Natural killer cell (primary cell): ENCODE results near the gene MRPL2. TPM values are rescaled to one million over a fixed set of nuclear protein-coding genes. Genes with fewer than 3 reads are reported as not detected.
A peak's percentile ranks its signal among the peaks of the same experiment; 100 is the strongest.

Experiments
- ATAC-seq, 3 donors: fragments of 150-1000 bp in 2 of 3; fragments of 200-7000 bp in 1 of 3; cut with Tn5 transposase; 1 replicate in 1 of 3; 2 replicates in 2 of 3; pipeline ENCODE4 v1.10.0; 2021; ENCODE audit warnings: mild to moderate bottlenecking in 2 of 3, moderate library complexity in 2 of 3
- DNase-seq, 2 donors: peaks; one replicate each; pipeline versions ENCODE4 v3.0.0 to v3.0.0-alpha.2; 2013 to 2021; ENCODE audit warnings: mixed read lengths in 1 of 2
- H3K27ac ChIP-seq: one replicate; pipeline ENCODE4 v1.5.1; 2013; ENCODE audit warnings: mild to moderate bottlenecking, low read length
- H3K27me3 ChIP-seq: one replicate; pipeline ENCODE4 v1.6.1; 2013; ENCODE audit warnings: low read length; ENCODE audit not compliant: control insufficient read depth, insufficient read depth
- H3K36me3 ChIP-seq: one replicate; pipeline ENCODE4 v1.6.1; 2013; ENCODE audit warnings: low read length; ENCODE audit not compliant: control insufficient read depth, insufficient read depth
- H3K4me1 ChIP-seq: one replicate; pipeline ENCODE4 v1.6.1; 2013; ENCODE audit warnings: low read length; ENCODE audit not compliant: control insufficient read depth, insufficient read depth
- H3K4me3 ChIP-seq: one replicate; pipeline ENCODE4 v1.5.1; 2013; ENCODE audit warnings: low read length
- H3K9me3 ChIP-seq: one replicate; pipeline ENCODE4 v1.6.1; 2013; ENCODE audit warnings: low read length; ENCODE audit not compliant: control insufficient read depth, insufficient read depth
- H3K27ac Mint-ChIP-seq, 2 donors: one replicate each; pipeline ENCODE4 v1.8.0; 2022; ENCODE audit warnings: mild to moderate bottlenecking in 2 of 2, mixed read lengths in 2 of 2, moderate library complexity in 1 of 2
- H3K27me3 Mint-ChIP-seq, 2 donors: one replicate each; pipeline ENCODE4 v1.8.0; 2022; ENCODE audit warnings: low read depth in 2 of 2, mixed read lengths in 2 of 2
- H3K36me3 Mint-ChIP-seq: one replicate; pipeline ENCODE4 v1.8.0; 2022; ENCODE audit warnings: mixed read lengths
- H3K4me1 Mint-ChIP-seq, 2 donors: one replicate each; pipeline ENCODE4 v1.8.0; 2022; ENCODE audit warnings: mixed read lengths in 2 of 2
- H3K4me3 Mint-ChIP-seq: one replicate; pipeline ENCODE4 v1.8.0; 2022; ENCODE audit warnings: mild to moderate bottlenecking, moderate library complexity, mixed read lengths
- H3K9me3 Mint-ChIP-seq, 2 donors: one replicate each; pipeline ENCODE4 v1.8.0; 2022; ENCODE audit warnings: mixed read lengths in 2 of 2
- WGBS: methylation state at CpG from one replicate; pipeline ENCODE4 v1.1.7; 2013; ENCODE audit warnings: missing lambda C conversion rate; ENCODE audit not compliant: insufficient coverage; 5-methylcytosine and 5-hydroxymethylcytosine counted together
- intact Hi-C: fragments of 100-400 bp; cut with micrococcal nuclease; formaldehyde crosslinking; loops from one replicate; pipeline ENCODE4 v1.14.2; 2022
- total RNA-seq, 4 donors: library from RNA; stranded (reverse); fragments of 120-200 nt in 1 of 4; gene quantifications; one replicate each; pipeline versions ENCODE4 v1.2.3 to v1.2.4, GENCODE V29; 2013 to 2022
- TF ChIP-seq, protein P1 (sequence below): fragments of 200-600 bp; IDR thresholded peaks from one replicate; pipeline ENCODE4 v1.8.0; 2022; ENCODE audit warnings: antibody characterized with exemption

Gene MRPL2
- total RNA-seq, 3 donors from 2014 or later (not counting 1 experiment from before 2014, with no cell fraction given): 33.4 to 38.4 (median 33.9) TPM

GRCh38 chr6:43016176-43016942 lies 42.9 kb downstream of the MRPL2 start:
- peaks cover 25% of the 10 kb centered on the region for H3K36me3 ChIP-seq
- intact Hi-C loops: no loop called here
- ATAC-seq: no peak
- peaks cover 38 to 62% of the 10 kb centered on the region in 2 donors for H3K4me1 Mint-ChIP-seq
- DNase-seq: no peak
- H3K36me3 Mint-ChIP-seq: peaks cover 7% of the 10 kb centered on the region
- H3K27me3 Mint-ChIP-seq: no peaks in the 10 kb centered on the region
- WGBS: 86% methylated on average over 6 of the region's 7 CpGs
- H3K4me3 ChIP-seq: no peak overlapping the region
- no peaks in the 10 kb centered on the region for H3K27me3 ChIP-seq
- peak overlapping the region; percentile 38 to 40 for H3K27ac Mint-ChIP-seq
- H3K9me3 ChIP-seq: no peaks in the 10 kb centered on the region
- TF ChIP-seq, protein P1, sequence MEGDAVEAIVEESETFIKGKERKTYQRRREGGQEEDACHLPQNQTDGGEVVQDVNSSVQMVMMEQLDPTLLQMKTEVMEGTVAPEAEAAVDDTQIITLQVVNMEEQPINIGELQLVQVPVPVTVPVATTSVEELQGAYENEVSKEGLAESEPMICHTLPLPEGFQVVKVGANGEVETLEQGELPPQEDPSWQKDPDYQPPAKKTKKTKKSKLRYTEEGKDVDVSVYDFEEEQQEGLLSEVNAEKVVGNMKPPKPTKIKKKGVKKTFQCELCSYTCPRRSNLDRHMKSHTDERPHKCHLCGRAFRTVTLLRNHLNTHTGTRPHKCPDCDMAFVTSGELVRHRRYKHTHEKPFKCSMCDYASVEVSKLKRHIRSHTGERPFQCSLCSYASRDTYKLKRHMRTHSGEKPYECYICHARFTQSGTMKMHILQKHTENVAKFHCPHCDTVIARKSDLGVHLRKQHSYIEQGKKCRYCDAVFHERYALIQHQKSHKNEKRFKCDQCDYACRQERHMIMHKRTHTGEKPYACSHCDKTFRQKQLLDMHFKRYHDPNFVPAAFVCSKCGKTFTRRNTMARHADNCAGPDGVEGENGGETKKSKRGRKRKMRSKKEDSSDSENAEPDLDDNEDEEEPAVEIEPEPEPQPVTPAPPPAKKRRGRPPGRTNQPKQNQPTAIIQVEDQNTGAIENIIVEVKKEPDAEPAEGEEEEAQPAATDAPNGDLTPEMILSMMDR: no peak
- peak overlapping the region; percentile 65 for H3K4me3 Mint-ChIP-seq
- H3K9me3 Mint-ChIP-seq: no peaks in the 10 kb centered on the region
- no peak overlapping the region for H3K27ac ChIP-seq
- peaks cover 50% of the 10 kb centered on the region for H3K4me1 ChIP-seq

DNA sequence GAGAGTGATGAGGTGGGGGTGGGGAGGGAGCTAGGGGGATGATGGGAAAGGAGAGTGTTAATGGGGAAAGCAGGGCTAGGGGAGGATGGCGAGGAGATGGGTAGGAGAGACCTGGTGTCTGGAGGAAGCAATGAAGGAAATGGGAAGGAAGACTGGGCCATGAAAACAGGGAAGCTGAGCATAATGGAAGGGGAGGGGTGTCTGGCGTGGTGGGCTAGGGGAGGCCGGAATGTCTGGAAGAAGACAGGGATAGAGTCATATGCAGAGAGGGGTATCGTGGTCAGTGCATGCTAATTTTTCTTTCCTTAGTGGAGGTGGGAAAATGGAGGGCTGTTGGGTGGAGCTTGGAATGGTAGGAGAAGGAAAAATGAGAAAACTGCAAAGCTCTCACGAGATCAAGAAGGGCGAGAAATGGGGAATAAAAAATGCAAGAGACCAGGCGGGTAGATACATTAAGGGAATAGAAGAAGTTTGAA lies 44.8 kb downstream of the MRPL2 start:
- intact Hi-C loops: loop anchor here (1.0 kb wide), 3 partner anchors 30 to 85 kb away; partner anchors contain the start of genes CNPY3, KLC4, MRPL2 and PPP2R5D
- H3K9me3 Mint-ChIP-seq: no peaks in the 10 kb centered on the region
- Histone ChIP-seq H3K4me3 (peak overlapping the region; percentile 78), H3K4me1 (peaks cover 40% of the 10 kb centered on the region), H3K27me3 (no peaks in the 10 kb centered on the region), H3K9me3 (no peaks in the 10 kb centered on the region), H3K27ac (peak overlapping the region; percentile 56), H3K36me3 (peaks cover 41% of the 10 kb centered on the region)
- H3K4me1 Mint-ChIP-seq: peaks cover 38 to 63% of the 10 kb centered on the region in 2 donors
- ATAC-seq (no peak), DNase-seq (no peak)
- WGBS: 1% methylated on average over 7 of the region's 7 CpGs
- H3K27ac Mint-ChIP-seq: peak overlapping the region; percentile 87 to 93
- peaks cover 7% of the 10 kb centered on the region for H3K36me3 Mint-ChIP-seq
- peak overlapping the region; percentile 97 for H3K4me3 Mint-ChIP-seq
- H3K27me3 Mint-ChIP-seq: no peaks in the 10 kb centered on the region
- TF ChIP-seq, protein P1: no peak

- Histone ChIP-seq H3K4me1 (peaks cover 40% of the 10 kb centered on the region), H3K36me3 (peaks cover 44% of the 10 kb centered on the region), H3K4me3 (peak within 1 kb of the TSS; percentile 78), H3K27me3 (no peaks in the 10 kb centered on the region), H3K9me3 (no peaks in the 10 kb centered on the region), H3K27ac (peak within 1 kb of the TSS; percentile 56)
- H3K9me3 Mint-ChIP-seq: no peaks in the 10 kb centered on the region
- WGBS: under 1% methylated on average over 51 of the region's 51 CpGs
- peaks cover 38 to 59% of the 10 kb centered on the region in 2 donors for H3K4me1 Mint-ChIP-seq
- intact Hi-C loops: loop anchor here (1.0 kb wide), 3 partner anchors 30 to 85 kb away; partner anchors contain the start of genes CNPY3, KLC4, MRPL2 and PPP2R5D
- peak within 1 kb of the TSS; percentile 87 to 93 for H3K27ac Mint-ChIP-seq
- no peaks in the 10 kb centered on the region for H3K27me3 Mint-ChIP-seq
- H3K36me3 Mint-ChIP-seq: peaks cover 3% of the 10 kb centered on the region
- ATAC-seq: peak; percentile 90 to 97 (median 90)
- H3K4me3 Mint-ChIP-seq: peak within 1 kb of the TSS; percentile 97
- TF ChIP-seq, protein P1: no peak
- peak; percentile 86 to 99 for DNase-seq
Measured at GRCh38 chr6:43013843-43014433, 45.3 kb downstream of the MRPL2 start, which contains the start of the genes KLHDC3 and MEA1. TSS of gene KLHDC3 (plus strand) at chr6:43014249. CDS start at chr6:43017193, 2,944 bp downstream. TSS of gene MEA1 (minus strand) at chr6:43013946. CDS start at chr6:43013813, 133 bp downstream.
